Measurements from ENCODE around the gene SVOP.

SVOP gene

DNA sequence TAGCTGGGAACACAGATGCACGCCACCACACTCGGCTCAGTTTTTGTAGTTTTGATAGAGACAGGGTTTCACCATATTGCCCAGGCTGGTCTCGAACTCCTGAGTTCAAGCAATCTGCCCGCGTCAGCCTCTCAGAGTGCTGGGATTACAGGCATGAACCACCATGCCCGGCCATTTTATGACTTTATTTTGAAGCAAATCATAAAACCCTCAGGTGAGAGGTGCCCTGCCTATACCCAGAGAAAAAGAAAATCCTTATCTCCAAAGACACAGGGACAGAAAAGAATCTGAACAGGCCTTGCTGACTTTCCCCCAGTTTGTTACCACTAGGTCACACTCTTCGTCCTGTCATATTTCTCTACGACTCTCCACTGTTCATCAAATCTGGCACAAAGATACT, 92.2 kb downstream of the SVOP start:
- no peak for DNase-seq

DNA sequence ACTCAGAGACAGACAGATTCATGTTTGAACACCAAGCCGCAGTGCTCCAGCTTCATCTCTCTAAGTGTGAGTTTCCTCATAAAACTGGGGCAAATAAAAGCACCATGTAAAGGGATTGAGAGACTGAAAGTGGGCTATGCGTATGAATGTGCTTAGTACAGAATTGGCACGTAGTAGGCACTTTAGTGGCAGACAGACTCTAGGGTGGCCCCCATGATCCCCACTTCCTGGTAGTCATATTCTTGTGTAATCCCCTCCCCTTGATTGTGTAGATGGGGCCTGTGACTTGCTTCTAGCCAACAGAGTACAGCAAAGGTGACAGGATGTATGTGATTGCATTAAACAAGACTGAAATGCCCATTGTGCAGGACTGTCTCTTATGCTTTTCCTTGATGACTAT, 98.0 kb downstream of the SVOP start:
- DNase-seq: no peak

DNA sequence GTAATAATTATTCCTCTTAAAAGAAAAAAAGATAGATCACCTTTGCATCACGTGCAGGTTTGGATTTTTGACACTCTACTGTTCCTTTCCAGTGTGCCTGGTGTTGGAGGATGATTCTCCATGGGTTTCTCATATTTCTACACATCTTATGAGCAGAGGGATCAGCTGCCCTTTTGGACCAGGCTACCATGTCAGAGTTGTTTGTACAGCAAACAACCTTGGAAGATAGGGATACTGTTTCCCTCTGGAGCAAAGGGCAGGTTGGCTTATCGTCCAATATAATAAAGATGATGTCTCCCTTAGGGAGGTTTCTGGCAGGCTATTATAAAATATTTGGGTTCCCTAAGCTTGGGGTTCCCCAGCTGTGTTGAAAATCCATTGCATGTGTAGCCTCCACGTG, 98.9 kb downstream of the SVOP start:
- no peak for DNase-seq

DNA sequence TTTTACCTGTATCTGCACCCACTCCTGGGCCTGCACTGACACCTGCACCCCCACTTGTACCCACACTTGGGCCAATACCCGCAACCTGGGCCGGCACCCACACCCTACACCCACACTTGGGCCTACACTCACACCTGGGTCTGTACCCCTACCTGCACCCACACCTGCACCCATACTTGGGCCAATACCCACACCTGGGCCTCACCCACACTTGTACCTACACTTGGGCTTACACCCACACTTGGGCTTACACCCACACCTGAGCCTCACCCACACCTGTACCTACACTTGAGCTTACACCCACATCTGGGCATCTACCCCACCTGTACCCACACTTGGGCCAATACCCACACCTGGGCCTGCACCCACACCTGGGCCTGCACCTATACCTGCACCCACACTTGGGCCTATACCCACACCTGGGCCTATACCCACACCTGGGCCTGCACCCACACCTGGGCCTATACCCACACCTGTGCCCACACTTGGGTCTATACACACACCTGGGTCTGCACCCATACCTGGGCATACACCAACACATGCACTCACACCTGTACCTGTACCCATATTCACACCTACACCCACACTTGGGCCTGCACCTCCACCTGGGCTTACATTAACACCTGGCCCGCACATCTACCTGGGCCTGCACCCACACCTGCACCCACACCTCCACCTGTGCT, 101.8 kb downstream of the SVOP start:
- no peak for DNase-seq

DNA sequence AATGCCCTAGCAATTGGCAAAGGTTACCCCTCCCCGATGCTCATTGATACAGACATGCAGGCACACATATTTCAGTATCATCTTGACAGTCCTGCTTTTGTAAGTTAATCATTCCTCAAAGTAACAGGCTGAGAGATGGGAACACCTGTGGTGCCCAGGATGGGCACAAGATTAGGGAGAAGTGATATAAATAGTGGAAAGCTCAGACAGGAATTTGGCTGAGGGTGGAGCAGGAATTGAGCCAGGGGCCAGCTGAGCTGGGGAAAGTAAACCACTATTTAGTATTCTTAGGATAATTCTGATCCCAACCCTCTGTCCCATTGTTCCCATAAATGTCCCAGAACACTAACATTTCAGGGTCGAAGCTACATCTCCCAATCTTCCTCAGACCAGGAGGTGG, 102.7 kb downstream of the SVOP start:
- DNase-seq: no peak

DNA sequence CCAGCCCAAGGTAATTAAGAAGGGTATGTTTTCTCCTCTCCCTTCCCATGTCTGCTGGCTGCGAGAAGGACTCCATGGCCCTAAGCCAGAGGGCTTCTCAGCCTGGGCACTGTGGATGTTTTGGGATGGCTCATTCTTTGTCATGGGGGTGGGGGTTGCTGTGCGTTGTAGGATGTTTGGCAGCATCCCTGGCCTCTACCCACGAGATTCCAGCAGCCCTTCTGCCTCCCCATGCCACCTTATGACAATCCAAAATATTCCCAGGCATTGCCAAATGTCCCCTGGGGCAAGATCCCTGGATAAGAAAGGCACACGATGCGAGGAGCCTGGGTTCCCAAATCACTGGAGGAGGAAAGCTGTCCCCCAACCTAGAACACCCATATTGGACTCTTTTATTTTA, 104.5 kb downstream of the SVOP start:
- no peak for DNase-seq

DNA sequence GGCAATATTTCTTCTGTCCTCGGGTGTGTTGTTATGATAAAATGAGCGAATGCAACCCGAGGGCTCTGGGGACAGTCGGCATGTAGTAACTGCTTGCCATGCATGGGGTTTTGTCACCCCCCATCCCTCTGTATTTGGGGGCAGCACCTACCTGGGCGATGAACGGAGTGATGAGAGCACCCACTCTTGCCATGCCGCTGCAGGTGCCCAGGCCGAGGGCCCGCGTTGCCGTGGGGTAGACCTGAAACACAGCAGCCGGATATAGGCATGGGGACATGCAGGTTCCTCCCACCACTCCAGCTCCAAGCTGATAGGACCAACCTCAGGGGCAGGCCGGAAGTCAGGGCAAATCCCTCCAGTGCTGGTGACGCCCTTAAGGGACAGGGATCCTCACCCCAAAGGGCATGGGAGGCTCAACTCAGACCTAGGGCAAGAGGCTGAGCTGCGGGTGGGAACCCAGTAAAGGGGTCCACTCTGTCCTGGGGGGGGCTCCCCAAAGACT, 105.2 kb downstream of the SVOP start:
- no peak for DNase-seq

DNA sequence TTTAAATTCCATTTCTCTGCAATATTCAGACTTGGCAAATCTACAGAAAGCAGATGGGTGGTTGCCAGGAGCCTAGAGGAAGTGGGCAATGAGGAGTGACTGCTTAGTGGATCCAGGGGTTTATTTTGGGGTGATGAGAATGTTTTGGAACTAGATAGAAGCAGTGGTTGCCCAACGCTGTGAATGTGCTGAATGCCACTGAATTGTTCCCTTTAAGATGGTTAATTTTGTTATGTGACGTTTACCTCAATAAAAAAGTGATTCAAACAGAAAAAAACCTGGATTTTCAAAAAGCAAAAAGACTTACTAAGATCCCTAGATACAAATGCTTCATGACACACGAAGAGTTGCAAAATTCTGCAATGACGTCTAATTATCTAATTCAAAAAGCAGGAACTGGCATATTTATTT, 106.7 kb downstream of the SVOP start:
- peak; percentile 4 for DNase-seq

DNA sequence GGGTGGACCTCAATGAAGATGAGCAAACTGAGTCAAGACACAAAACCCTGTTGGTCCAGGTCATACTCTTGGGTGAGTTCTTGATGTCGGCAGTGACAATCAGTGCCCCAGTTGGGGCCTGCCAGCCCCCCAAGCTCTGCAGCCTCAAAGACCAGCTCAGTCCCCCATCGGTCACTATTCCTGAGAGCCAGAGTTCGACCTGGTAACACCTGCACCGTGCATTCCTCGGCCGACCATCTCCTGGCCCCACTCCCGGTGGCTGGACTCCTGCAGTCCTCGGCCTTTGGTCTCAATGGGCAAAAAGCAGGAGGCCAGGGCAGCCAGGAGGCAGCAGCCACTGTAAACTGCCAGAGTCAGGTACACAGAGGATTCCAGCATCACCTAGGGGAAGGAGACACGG, 108.5 kb downstream of the SVOP start:
- no peak for DNase-seq

DNA sequence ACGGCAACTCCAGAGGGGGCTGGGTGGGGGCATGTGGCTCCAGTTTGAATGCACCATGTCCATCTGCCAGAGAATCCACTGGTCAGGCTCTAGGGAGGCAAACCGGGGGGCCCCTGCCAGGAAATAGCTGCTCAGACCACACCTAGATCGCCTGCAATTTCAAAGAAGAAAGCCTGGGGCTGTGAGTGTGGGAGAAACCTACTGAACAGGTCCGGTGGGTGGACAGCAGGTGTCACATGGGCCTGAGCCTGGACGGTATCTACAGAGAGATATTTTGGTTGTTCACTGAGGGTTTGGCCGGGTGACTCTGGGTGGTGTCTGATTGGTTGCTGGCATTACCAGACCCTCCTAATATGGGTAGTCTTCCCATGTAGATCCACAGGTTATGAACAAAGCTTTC, 109.0 kb downstream of the SVOP start:
- DNase-seq: no peak

DNA sequence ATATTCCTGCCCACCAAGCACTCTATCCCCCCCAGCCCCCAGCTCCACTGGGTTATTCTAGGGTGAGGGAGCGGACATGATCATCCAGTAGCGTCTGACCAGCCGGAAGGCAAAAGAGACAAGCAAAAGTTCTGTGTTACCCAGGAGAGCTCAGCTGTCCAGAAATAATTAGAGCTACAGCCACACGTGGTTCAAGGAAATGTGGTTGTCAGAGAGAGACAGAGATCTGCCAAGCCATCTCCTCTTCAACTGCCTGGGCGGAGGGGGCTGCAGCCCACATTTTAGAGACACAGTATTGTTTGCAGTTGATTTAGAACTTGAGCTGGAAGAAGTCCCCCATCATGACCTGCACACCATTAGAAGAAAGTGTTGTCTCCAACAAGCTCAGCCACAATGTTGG, 110.5 kb downstream of the SVOP start:
- no peak for DNase-seq

DNA sequence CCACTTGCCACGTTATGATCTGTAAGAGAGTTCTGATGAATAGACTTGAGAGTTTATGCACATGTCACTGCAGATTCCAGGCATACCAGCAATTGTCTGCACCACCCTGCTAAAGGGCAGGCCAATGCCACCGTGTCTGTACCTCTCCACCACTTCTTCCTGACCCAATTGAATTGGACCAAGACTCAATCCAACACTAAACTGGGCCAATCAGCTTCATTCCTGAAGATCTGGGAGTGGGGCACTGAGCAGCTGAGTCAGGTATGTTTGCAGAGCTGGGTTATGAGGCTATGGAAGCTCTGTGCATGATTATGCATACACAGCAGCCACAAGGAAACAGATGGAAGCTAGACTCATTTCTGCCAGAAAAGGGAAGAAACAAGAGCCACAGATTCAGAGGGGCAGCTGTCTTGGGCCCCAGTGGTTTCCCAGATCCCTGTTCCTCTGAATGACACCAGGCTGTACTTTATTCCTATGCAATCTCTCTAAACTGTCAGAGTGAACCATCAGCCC, 113.0 kb downstream of the SVOP start:
- DNase-seq: no peak

DNA sequence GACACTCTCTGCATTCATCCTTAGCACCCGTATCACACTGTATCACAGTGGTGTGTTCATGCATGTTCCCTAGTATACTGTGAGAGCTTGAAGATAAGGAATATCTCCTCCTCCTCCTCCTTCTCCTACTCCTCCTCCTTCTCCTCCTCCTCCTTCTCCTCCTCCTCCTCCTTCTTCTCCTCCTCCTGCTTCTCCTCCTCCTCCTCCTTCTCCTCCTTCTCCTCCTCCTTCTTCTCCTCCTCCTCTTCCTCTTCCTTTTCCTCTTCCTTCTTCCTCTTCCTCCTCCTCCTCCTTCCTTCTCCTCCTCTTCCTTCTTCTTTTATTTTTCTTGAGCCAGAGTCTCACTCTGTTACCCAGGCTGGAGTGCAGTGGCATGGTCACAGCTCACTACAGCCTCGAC, 113.9 kb downstream of the SVOP start:
- DNase-seq: no peak

DNA sequence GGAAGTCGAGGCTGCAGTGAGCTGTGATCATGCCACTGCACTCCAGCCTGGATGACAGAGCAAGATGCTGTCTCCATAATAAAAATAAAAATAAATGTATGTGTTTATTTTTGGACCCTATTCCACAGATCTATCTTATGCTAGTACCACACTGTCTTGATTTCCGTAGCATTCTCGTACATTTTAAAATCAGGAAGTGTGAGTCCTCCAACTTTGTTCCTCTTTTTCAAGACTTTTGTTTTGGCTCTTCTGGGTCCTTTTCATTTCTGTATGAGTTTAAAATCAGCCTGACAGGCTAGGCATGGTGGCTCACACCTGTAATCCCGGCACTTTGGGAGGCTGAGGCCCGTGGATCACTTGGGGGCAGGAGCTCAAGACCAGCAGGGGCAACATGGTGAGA, 115.1 kb downstream of the SVOP start:
- no peak for DNase-seq

DNA sequence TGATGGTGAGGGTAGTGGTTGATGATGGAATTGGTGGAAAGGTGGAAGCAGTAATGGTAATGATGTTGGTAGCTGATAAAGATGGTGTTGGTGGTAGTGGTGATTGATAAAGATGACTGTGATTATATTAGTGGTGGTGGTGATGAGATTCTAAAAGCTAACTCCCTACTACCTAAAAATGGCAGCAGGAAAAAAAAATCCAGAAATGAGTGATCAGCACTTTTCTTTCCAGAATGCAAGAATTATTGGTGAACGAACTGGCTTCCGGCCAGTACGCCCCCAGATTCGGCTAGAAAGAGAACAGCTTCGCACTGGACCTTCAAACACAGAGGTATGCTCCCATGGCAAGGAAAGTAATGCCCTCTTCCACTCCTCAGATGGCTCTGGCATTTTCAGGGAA, 121.7 kb downstream of the SVOP start:
- DNase-seq: no peak

DNA sequence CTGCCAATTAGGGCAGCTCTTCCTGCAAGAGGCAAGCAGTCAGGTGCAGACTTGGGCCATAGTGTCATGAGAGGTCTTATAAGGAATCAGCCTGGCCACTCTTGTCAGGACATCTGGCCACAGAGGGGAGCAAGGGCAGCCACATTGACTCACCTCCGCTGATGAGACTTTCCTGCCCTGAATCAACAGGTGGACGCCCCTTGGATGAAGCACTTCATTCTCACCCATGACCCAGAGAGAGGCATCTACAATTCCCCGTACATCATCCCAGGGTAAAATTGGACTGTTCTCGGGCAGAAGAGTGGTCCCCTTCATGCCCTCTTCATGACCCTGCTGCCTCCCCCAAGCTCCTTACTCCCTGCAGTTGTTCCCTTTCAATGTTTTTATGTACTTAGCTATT, 124.1 kb downstream of the SVOP start:
- no peak for DNase-seq

DNA sequence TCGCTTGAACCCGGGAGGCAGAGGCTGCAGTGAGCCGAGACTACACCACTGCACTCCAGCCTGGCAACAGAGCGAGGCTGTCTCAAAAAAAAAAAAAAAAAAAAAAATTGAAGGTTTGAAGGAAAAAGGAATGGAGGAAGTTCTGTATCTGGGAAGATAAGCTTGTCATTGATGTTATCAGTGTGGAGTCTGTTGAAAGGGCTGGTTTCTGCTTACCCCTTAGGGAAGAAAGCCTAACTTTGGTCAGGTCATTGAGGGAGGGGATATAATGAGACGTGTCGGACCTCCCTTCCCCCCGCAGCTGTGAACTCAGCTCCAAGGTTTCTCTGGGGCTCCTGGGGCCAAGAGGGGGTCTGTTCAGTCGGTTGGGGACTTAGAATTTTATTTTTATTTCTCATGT, 124.5 kb downstream of the SVOP start:
- DNase-seq: no peak

DNA sequence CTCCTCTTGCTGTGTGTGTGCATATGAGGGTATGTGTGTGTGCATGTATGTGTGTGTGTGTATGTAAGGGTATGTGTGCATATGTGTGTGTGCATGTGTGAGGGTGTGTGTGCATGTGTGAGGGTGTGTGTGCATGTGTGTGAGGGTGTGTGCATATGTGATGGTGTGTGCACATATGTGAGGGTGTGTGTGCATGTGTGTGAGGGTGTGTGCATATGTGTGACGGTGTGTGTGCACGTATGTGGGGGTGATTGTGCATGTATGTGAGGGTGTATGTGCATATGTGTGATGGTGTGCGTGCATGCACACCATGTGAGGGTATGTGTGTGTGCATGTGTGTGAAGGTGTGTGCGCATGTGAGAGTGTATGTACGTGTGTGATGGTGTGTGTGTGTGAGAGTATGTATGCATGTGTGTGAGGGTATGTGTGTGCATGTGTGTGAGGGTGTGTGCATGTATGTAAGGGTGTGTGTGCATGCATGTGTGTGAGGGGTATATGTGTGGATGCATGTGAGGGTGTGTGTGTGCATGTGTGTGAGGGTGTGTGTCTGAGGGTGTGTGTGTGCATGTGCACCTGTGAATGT, 125.6 kb downstream of the SVOP start:
- DNase-seq: no peak

DNA sequence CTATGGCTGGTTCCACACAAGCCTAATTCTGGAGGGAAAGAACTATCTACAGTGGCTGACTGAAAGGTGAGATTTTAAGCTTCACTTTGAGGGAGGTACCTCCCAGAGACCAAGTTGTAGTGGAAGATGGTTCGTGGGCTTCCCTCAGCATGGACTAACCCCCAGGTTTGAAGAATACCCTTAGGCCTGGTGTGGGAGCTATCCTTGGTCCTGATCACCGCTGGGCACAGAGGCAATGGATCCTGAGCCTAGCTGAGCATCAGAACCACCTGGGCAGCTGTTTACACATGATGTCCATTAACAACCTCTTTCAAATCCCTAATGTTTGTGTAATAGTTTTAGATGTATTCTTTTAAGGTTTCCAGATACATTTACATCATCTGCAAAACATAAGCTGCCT, 130.7 kb downstream of the SVOP start:
- DNase-seq: no peak

DNA sequence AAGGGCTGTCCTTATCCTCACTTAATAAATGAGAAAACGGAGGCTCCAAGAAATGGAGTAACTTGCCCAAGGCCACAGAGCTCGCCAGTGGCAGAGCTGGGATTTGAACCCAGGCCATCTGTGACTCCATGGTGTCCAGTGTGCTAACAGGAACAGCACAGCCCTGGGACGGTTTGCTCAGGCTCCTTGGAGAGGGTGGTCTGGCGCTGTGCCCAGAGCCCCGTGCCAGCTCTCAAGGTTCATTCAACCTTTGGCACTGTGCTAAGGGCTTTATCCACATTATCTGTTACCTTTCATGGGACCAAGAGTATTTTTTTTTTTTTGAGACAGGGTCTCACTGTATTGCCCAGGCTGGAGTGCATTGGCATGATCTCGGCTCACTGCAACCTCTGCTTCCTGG, 132.8 kb downstream of the SVOP start:
- DNase-seq: peak; percentile 8

DNA sequence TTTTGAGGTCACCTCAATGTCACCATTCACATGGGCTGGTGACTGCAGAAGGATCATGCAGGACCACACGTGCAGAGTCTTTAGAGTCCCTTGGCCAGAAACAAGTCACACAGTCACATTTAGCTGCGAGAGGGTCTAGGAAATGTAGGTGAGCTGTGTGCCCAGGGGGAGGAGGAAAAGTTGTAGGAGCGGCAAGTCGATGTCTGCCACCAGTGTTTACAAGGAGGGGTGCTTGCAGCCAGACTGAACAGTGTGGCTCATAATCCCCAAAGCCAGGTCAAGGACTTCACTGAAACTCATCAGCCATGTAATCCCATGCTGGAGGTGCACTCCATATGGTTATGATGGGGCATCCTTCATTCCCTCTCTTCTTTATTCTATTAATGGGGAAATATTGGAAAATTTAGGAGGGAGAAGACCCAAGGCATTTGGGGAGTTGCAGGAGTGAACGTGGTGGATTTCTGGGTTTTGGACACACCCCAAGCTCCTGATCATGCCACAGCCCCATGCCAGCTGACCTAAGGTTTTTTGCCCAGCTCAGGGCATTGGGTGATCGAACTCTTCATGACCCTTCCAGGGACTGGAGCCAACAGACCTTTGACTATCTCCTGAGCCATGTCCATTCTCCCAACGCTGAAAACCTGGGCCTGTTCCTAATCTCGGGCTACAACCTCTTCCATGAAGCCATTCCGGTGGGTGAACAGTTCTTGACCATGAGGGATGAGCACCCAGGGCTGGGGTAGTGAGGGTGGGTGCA, 133.8 kb downstream of the SVOP start:
- no peak for DNase-seq

DNA sequence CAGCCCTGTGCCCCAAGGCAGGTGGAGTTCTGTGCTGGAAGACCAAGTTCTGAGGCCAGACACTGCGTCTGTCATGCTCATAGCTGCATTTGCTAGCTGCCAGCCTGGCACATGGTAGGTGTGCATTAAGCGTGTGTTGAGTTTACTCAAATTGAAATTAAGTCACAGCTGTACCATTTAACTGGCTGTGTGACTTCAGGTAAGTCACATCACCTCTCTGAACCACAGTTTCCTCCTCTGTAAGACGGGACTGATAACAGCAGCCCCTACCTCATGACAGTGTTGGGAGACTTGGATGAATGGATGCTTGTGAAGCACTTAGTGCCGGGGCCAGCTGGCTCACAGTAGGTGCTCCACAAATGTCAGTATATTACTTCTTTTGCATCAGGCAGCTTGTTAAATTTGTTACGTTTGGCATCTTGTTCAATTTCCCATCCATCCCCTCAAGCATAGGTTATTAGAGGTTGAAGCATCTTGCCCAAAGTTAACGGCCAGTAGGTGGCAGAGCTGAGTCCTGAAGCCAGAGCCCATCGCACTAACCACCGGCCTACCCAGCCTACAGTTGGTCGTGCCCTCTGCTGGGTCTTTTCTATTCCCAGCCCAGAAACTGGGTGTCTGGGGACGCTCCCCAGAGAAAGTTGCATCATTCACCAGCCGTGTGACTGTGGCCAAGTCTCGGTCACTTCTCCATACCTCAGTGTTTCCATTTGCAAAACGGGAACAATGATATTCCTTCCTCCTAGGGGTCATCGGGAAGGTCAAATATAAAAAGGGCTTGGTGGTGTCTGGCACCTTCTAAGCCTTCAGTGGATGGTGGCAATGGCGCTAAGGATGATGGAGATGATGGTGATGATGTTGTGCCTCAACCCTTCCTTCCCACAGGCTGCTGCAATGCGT, 136.5 kb downstream of the SVOP start:
- no peak for DNase-seq

DNA sequence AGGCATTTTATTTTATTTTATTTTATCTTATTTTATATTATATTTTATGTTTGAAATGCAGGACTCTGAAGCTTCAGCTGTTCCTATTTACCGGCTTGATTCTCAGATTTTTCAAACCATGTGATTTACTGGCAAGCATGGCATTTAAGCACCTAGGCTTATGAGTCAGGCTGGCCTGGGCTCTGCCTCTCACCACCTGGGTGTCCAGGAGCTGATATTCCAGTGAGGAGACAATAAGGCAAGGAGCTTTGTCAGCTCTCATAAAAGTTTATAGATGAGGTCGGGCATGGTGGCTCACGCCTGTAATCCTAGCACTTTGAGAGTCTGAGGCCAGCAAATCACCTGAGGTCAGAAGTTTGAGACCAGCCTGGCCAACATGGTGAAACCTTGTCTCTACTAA, 138.9 kb downstream of the SVOP start:
- no peak for DNase-seq
